ENCODE data around the gene PAQR5. TPM values are rescaled to one million over a fixed set of nuclear protein-coding genes. Genes with fewer than 3 reads are reported as not detected.

PAQR5 gene
- total RNA-seq, 4 donors from 2014 or later, result 6.4 to 39.8 (median 14.4) TPM

GRCh38 chr15:69318033-69318432 is 19.3 kb downstream of the PAQR5 start:
- no peak for DNase-seq
- intact Hi-C loops (cut with DNase I), result no loop called here
- Histone ChIP-seq H3K27me3 (peaks cover 0 to 6% (median 0%) of the 10 kb centered on the region in 4 donors), H3K4me1 (peaks cover 0 to 3% (median 0%) of the 10 kb centered on the region in 3 donors), H3K36me3 (no peaks in the 10 kb centered on the region), H3K4me3 (no peak overlapping the region), H3K9me3 (no peaks in the 10 kb centered on the region), H3K27ac (no peak overlapping the region)
- WGBS, 2 donors, result 79 to 89% methylated on average over 3 to 4 of the region's 7 CpGs
- TF ChIP-seq CTCF (IDR thresholded peaks at IDR 0.05) (no peak), POLR2A (IDR thresholded peaks at IDR 0.05) (no peak)

- TF ChIP-seq CTCF (IDR thresholded peaks at IDR 0.05) (no peak), POLR2A (IDR thresholded peaks at IDR 0.05) (no peak)
- no peaks in the 10 kb centered on the region for H3K36me3 ChIP-seq
- no peak for DNase-seq
- no peaks in the 10 kb centered on the region for H3K9me3 ChIP-seq
- H3K27ac ChIP-seq, result no peak overlapping the region
- no peak overlapping the region for H3K4me3 ChIP-seq
- peaks cover 0 to 9% (median 0%) of the 10 kb centered on the region in 4 donors for H3K27me3 ChIP-seq
- H3K4me1 ChIP-seq, result no peaks in the 10 kb centered on the region
- 54 to 55% methylated on average over 3 to 8 of the region's 19 CpGs for WGBS, 2 donors
- intact Hi-C loops (cut with DNase I), result no loop called here
Measured at GRCh38 chr15:69319384-69320375, 21.0 kb downstream of the PAQR5 start.

- Histone ChIP-seq H3K27ac (no peak overlapping the region), H3K27me3 (peaks cover 0 to 9% (median 0%) of the 10 kb centered on the region in 4 donors), H3K4me1 (peaks cover 0 to 5% (median 0%) of the 10 kb centered on the region in 3 donors), H3K4me3 (no peak overlapping the region), H3K36me3 (no peaks in the 10 kb centered on the region), H3K9me3 (no peaks in the 10 kb centered on the region)
- TF ChIP-seq POLR2A (IDR thresholded peaks at IDR 0.05) (no peak), CTCF (IDR thresholded peaks at IDR 0.05) (no peak)
- intact Hi-C loops (cut with DNase I), result no loop called here
- no peak for DNase-seq
- 46 to 66% methylated on average over 7 of the region's 7 CpGs for WGBS, 2 donors
Measured at GRCh38 chr15:69320977-69321554, 22.4 kb downstream of the PAQR5 start.

GRCh38 chr15:69323893-69324430 is 25.2 kb downstream of the PAQR5 start:
- no peak for DNase-seq
- Histone ChIP-seq H3K27me3 (peaks cover 0 to 9% (median 0%) of the 10 kb centered on the region in 4 donors), H3K27ac (no peak overlapping the region), H3K36me3 (no peaks in the 10 kb centered on the region), H3K9me3 (no peaks in the 10 kb centered on the region), H3K4me1 (peaks cover 0 to 16% (median 0%) of the 10 kb centered on the region in 3 donors), H3K4me3 (no peak overlapping the region)
- WGBS, 2 donors, result 42 to 58% methylated on average over 5 of the region's 5 CpGs
- intact Hi-C loops (cut with DNase I), result no loop called here
- TF ChIP-seq CTCF (IDR thresholded peaks at IDR 0.05) (no peak), POLR2A (IDR thresholded peaks at IDR 0.05) (no peak)

GRCh38 chr15:69324565-69324964 is 25.9 kb downstream of the PAQR5 start:
- WGBS, 2 donors, result 91 to 92% methylated on average over 5 of the region's 5 CpGs
- Histone ChIP-seq H3K27me3 (peaks cover 0 to 9% (median 0%) of the 10 kb centered on the region in 4 donors), H3K27ac (no peak overlapping the region), H3K4me3 (no peak overlapping the region), H3K36me3 (no peaks in the 10 kb centered on the region), H3K9me3 (no peaks in the 10 kb centered on the region), H3K4me1 (peaks cover 0 to 22% (median 0%) of the 10 kb centered on the region in 3 donors)
- intact Hi-C loops (cut with DNase I), result no loop called here
- DNase-seq, result no peak
- no peak for TF ChIP-seq CTCF (IDR thresholded peaks at IDR 0.05)
- no peak for TF ChIP-seq POLR2A (IDR thresholded peaks at IDR 0.05)
